ENCODE measurements around the gene ZNF672.

Gene ZNF672

DNA sequence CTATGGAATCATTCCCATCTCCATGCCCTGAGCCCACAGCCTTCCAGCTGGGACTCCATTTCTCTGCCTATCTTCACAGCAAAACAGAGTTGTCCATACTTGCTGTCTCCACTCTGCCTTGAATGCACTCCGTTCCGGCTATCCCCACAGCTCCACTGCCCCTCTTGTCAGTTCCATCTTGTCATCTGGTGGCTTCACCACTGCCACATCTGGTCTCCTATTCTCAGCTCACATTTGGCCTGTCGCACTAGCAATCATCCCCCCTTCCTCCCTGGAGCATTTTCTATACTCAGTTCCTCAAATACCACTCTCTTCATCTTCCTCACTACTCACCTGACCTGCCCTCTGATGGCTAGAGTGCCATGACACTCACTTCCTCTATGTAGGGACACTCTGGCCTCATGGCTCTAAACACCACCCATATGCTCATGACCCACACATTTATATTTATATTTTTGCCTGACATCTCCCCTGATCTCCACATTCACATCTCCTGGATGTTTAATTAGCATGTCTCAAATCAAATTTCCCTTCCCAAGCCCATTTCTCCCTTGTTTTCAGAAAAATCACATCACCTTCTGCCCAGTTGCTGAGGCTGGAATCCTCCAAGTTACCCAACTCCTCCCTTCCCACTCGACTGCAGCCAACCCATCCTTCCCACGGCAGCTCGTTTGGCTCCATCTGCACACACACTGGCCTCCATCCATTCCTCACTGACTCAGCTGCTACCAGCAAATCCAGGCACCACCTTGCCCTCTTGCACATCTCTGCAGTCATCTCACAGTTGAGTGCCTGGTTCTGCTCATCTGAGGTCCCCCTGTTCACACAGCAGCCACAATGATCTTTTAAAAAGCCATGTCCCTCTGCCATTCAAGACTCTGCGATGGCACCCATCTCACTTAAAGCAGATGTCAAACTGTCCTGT lies 14.7 kb downstream of the ZNF672 start:
- FAIRE-seq (no peak), DNase-seq (ENCODE audit: insufficient read length, low spot score) (no peak)

GRCh38 chr1:248853663-248854375 lies 15.8 kb downstream of the ZNF672 start:
- DNase-seq (ENCODE audit: insufficient read length, low spot score) (no peak), FAIRE-seq (no peak)

DNA sequence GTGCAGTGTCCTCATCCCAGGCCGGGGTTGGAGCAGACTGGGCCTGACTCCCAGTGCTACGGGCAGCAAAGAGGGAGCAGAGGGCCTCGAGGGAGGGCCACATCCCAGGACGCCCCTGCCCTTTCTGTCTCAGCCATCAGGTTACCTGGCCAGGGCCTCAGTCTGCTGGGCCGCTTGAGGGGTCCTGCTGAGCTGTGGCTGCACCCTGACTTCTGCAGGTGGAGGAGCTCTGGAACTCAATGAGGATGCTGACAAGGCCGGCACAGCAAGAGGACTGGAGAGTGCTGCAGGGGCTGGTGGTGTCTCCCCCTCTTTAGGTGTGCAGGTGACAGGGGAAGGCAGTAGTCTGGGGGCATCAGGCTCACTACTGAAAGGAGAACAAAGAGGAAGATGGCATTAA lies 17.6 kb downstream of the ZNF672 start:
- DNase-seq (ENCODE audit: insufficient read length, low spot score): no peak
- FAIRE-seq: no peak

- no peak for DNase-seq (ENCODE audit: insufficient read length, low spot score)
- FAIRE-seq: no peak
Measured at GRCh38 chr1:248856176-248856575, 18.2 kb downstream of the ZNF672 start.

- DNase-seq (ENCODE audit: insufficient read length, low spot score) (no peak), FAIRE-seq (no peak)
Measured at GRCh38 chr1:248857201-248857600, 19.2 kb downstream of the ZNF672 start.

- FAIRE-seq (no peak), DNase-seq (ENCODE audit: insufficient read length, low spot score) (no peak)
Measured at GRCh38 chr1:248857749-248858095, 19.7 kb downstream of the ZNF672 start.

- DNase-seq (ENCODE audit: insufficient read length, low spot score): peak; percentile 35
- FAIRE-seq: peak; percentile 16
Measured at GRCh38 chr1:248858096-248858890, 20.3 kb downstream of the ZNF672 start.

GRCh38 chr1:248858891-248859889 lies 21.2 kb downstream of the ZNF672 start, which contains the start of gene ZNF692:
TSS of gene ZNF692 (minus strand) at chr1:248859085. CDS start at chr1:248858309, 776 bp downstream.
- FAIRE-seq (peak; percentile 9), DNase-seq (ENCODE audit: insufficient read length, low spot score) (peak; percentile 96)

- DNase-seq (ENCODE audit: insufficient read length, low spot score) (no peak), FAIRE-seq (no peak)
Measured at GRCh38 chr1:248860007-248860406, 22.0 kb downstream of the ZNF672 start.

- FAIRE-seq: no peak
Measured at GRCh38 chr1:248861616-248862015, 23.6 kb downstream of the ZNF672 start.

GRCh38 chr1:248862695-248862997 lies 24.6 kb downstream of the ZNF672 start:
- DNase-seq (ENCODE audit: insufficient read length, low spot score) (no peak), FAIRE-seq (no peak)

More at GRCh38 chr1:248861616-248862015, 23.6 kb downstream of the ZNF672 start:
- DNase-seq (ENCODE audit: insufficient read length, low spot score): no peak

DNA sequence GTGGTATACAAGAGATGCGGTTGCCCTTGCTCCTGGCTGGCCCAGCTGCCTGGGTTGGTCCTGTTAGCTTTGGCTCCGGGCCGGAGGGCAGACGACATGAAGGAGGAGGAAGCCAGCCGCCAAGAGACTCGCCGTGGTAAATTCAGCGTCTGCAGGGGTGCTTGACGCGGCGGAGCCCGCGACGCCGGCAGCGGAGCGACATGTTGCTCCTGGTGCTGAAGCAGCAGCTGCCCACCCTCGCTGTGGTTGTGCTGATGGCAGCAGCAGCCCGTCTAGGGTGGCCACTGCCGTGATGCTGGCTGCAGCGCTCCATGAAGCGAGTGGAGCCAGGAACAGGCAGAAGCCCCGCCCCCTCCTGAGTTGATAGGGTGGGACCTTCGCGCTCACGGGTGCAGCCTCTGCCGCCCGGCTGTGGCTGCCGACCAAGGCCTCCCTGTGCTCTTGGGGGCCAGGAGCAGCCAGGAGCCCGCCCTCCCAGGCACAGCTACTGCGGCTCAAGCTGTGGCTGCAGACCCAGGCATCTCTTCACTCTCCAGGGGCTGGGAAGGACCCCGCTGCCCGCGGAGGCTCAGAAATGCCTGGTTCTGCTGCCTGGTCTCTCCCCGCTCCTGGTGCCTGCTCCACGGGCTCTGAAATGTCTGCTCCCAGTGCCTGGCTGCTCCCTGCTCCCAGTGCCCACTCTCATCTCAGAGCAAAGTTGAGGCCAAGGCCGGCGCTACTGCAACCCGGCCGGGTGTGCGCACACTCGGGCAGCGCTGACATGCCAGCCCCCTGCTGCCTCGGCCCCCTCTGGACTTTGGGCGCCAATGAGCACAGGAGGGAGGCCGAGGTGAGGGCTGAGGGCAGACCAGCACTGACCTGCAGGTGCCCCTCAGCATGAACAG lies 25.2 kb downstream of the ZNF672 start:
- peak; percentile 70 for DNase-seq (ENCODE audit: insufficient read length, low spot score)
- peak; percentile 44 for FAIRE-seq

- no peak for DNase-seq (ENCODE audit: insufficient read length, low spot score)
- FAIRE-seq: no peak
Measured at GRCh38 chr1:248871837-248872401, 33.9 kb downstream of the ZNF672 start.

DNA sequence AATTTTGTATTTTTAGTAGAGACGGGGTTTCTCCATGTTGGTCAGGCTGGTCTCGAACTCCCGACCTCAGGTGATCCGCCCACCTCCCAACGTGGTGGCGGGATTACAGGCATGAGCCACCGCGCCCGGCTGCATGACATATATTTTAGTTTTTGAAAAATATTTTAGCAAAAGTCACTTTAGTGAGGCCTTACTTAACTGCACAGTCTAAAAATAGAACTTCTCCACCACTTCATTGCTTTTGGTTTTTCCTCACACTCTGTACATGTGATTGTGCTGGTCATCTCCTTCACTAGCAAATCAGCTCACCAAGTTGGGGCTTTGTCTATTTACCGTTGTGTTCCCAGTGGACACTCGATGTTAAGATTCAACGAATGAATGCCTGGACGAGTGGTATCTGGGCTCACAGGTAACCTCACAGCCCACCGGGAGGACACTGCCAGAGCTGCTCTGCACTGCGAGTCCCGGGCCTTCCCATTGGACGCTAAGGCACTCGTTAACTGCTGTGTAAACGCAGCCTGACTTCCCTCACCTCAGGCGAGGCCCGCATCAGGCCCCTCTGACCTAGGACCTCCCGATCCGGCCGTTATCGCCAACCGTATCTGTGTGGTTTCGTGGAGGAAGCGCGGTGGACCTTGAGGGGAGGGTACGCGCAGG lies 34.9 kb downstream of the ZNF672 start:
- no peak for FAIRE-seq

DNA sequence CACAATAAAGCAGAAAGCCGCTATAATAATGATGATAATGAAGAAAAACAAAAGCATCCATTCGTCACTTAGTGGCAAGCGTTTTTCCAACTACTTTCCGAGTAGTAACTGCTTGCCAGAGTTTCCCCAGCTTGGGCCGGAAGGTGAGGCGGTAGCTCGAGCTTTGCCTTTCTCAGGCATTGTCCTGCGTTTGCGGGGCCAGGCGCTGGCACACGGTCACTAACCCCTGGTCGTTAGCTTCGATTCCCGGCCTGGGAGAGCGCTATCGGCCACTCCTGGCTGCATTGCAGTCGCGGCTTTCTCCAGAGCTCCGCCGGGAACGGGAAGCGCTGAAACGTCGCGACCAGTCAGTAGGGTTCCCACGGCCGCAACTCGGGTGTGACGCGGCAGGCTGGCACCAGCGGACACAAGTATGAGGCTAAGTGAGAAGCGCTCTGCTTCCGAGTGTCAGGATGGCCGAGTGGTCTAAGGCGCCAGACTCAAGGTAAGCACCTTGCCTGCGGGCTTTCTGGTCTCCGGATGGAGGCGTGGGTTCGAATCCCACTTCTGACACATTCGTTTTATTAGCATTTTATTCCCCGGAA lies 35.5 kb downstream of the ZNF672 start:
- peak; percentile 90 for FAIRE-seq
- peak; percentile 84 for DNase-seq (ENCODE audit: insufficient read length, low spot score)

More for the DNA sequence above, 34.9 kb downstream of the ZNF672 start:
- DNase-seq (ENCODE audit: insufficient read length, low spot score): peak; percentile 71

DNA sequence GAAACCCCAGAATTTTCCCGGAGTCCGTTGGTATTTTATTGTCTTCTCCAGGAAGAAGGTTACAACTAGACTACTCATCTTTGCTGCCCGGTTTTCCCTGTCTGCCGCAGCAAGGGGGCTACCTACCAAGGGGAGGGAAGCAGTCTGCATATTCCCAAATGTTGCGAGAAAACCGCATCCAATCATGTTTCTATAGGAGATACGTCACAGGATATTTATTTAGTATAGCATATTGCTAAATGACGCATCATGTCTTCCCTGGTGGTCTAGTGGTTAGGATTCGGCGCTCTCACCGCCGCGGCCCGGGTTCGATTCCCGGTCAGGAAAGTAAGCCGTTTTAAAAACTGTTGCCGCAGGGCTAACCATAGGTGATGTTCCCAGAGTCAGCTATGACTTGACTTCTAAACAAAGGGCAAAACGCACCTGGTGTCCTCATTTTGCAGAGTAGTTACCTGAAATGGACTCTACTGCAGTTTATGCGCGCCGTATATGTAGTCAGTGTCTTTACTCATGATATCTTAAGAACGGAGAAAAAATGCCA lies 36.0 kb downstream of the ZNF672 start:
- peak; percentile 58 for FAIRE-seq
- peak; percentile 75 for DNase-seq (ENCODE audit: insufficient read length, low spot score)

GRCh38 chr1:248881261-248881660 lies 43.2 kb downstream of the ZNF672 start:
- no peak for FAIRE-seq
- DNase-seq (ENCODE audit: insufficient read length, low spot score): no peak

Measured in HTR-8/SVneo (cell line).